ENCODE results near the gene IL20. TPM values are rescaled to one million over a fixed set of nuclear protein-coding genes. Genes with fewer than 3 reads are reported as not detected.

Gene IL20
- total RNA-seq, 1 donor = not detected

Other genes with a start within 250 kb of the IL20 start
- 19.7 and 27.7 TPM in 2 replicates for gene DYRK3, start 230.1 kb upstream of the IL20 start, total RNA-seq (ENCODE audit: low replicate concordance)
- 18.5 and 31.0 TPM in 2 replicates for gene MAPKAPK2, start 180.7 kb upstream of the IL20 start, total RNA-seq (ENCODE audit: low replicate concordance)
- 0.41 TPM in 1 of 2 replicates, not detected in the other for gene IL19, start 94.8 kb upstream of the IL20 start, total RNA-seq (ENCODE audit: low replicate concordance)
- gene IL10, start 93.1 kb upstream of the IL20 start, total RNA-seq (ENCODE audit: low replicate concordance) = not detected in 2 replicates
- not detected in 2 replicates for gene IL24, start 31.8 kb downstream of the IL20 start, total RNA-seq (ENCODE audit: low replicate concordance)
- not detected in 2 replicates for gene FCMR, start 56.3 kb downstream of the IL20 start, total RNA-seq (ENCODE audit: low replicate concordance)
- not detected in 2 replicates for gene PIGR, start 80.8 kb downstream of the IL20 start, total RNA-seq (ENCODE audit: low replicate concordance)
- not detected in 2 replicates for gene FCAMR, start 104.8 kb downstream of the IL20 start, total RNA-seq (ENCODE audit: low replicate concordance)
- gene C1orf116, start 167.1 kb downstream of the IL20 start, total RNA-seq (ENCODE audit: low replicate concordance) = under 0.01 TPM in 1 of 2 replicates, not detected in the other
- 3.5 and 10.1 TPM in 2 replicates for gene YOD1, start 185.6 kb downstream of the IL20 start, total RNA-seq (ENCODE audit: low replicate concordance)
- gene PFKFB2, start 187.7 kb downstream of the IL20 start, total RNA-seq (ENCODE audit: low replicate concordance) = 6.9 and 9.0 TPM in 2 replicates
- not detected in 2 replicates for gene C4BPB, start 223.2 kb downstream of the IL20 start, total RNA-seq (ENCODE audit: low replicate concordance)
- gene C4BPA, start 238.6 kb downstream of the IL20 start, total RNA-seq (ENCODE audit: low replicate concordance) = not detected in 2 replicates

Measured in fibroblast of the aortic adventitia (primary cell).